ENCODE data around the gene IFT172. TPM values are rescaled to one million over a fixed set of nuclear protein-coding genes. Genes with fewer than 3 reads are reported as not detected.

Gene IFT172
- total and polyA plus RNA-seq, 2 of the 4 experiments (the other 2 are of a cell fraction): 18.8 to 25.5 TPM

GRCh38 chr2:27507293-27507692 lies 17.8 kb upstream of the IFT172 start:
- no peak overlapping the region for H2AK5ac ChIP-seq (ENCODE audit: low read depth, low read length)
- H4K8ac ChIP-seq (ENCODE audit: low read depth in 2 of 2, low read length in 2 of 2): no peak overlapping the region
- H2BK15ac ChIP-seq (ENCODE audit: low read depth, low read length): no peak overlapping the region
- H3K27me3 ChIP-seq (ENCODE audit: control insufficient read depth, insufficient read depth, low read length): peaks cover 7% of the 10 kb centered on the region; the same call in 1 of the 2 replicates
- no peak overlapping the region for H3K4me2 ChIP-seq (ENCODE audit: low read depth, low read length)
- in situ Hi-C loops (cut with MboI; ENCODE audit: low sequenced_read_pairs) (no loop called here), dilution Hi-C loops (cut with HindIII; ENCODE audit: low sequenced_read_pairs, unreplicated experiment) (no loop called here), intact Hi-C loops (cut with micrococcal nuclease) (no loop called here)
- no peak overlapping the region for H4K91ac ChIP-seq (ENCODE audit: insufficient read depth, low read depth, low read length)
- H3K9me1 ChIP-seq (ENCODE audit: insufficient read depth, low read length): peaks cover 3% of the 10 kb centered on the region
- no peak overlapping the region for H3K4ac ChIP-seq (ENCODE audit: low read depth, low read length)
- DNase-seq (no peak), ATAC-seq (ENCODE audit: low read depth) (no peak)
- no peak overlapping the region for H2BK5ac ChIP-seq (ENCODE audit: low read depth, low read length, poor library complexity, severe bottlenecking)
- CTCF ChIA-PET: no interaction called here
- H3K4me1 ChIP-seq (ENCODE audit: control insufficient read depth, insufficient read depth, low read length): peaks cover 6% of the 10 kb centered on the region
- no TSS peak for BruUV-seq (replicated peaks)
- H3K14ac ChIP-seq (replicated peaks; ENCODE audit: low read depth, low read length): no peak overlapping the region
- no peak overlapping the region for H4K5ac ChIP-seq (ENCODE audit: low read depth, low read length)
- H2AFZ ChIP-seq (replicated peaks; ENCODE audit: low read length, poor library complexity): no peak overlapping the region
- POLR2A ChIA-PET (ENCODE audit: unreplicated experiment): no interaction called here
- H3K4me3 ChIP-seq (ENCODE audit: insufficient read depth, low read depth, low read length): no peak overlapping the region
- H3K27ac ChIP-seq (ENCODE audit: insufficient read depth, low read length): no peak overlapping the region
- H3K36me3 ChIP-seq (ENCODE audit: control insufficient read depth, insufficient read depth, low read length): no peaks in the 10 kb centered on the region
- no peaks in the 10 kb centered on the region for H3K79me1 ChIP-seq (ENCODE audit: low read depth in 1 of 2, low read length in 2 of 2)
- 50% methylated on average over 1 of the region's 4 CpGs; no CpG with 5 or more reads in 1 of the 2 experiments for WGBS, 2 experiments (ENCODE audit: extremely low coverage in 2 of 2, insufficient read length in 1 of 2)
- no peak overlapping the region for H3K9ac ChIP-seq (ENCODE audit: low read depth, low read length)
- H2BK120ac ChIP-seq (ENCODE audit: low read depth, low read length): no peak overlapping the region
- H3K56ac ChIP-seq (ENCODE audit: extremely low read depth, insufficient read depth, low read length): no peak overlapping the region
- H3K23ac ChIP-seq (ENCODE audit: low read depth, low read length): no peak overlapping the region
- H3K18ac ChIP-seq (ENCODE audit: low read depth, low read length): no peak overlapping the region
- no peak for TF ChIP-seq MAZ (IDR thresholded peaks at IDR 0.05; ENCODE audit: borderline replicate concordance, low read depth, low read length)
- TF ChIP-seq RCOR1 (IDR thresholded peaks at IDR 0.05; ENCODE audit: insufficient replicate concordance, low read length): no peak
- no peak for TF ChIP-seq POLR2A (IDR thresholded peaks at IDR 0.05; ENCODE audit: low read depth, low read length)
- TF ChIP-seq CHD1 (IDR thresholded peaks at IDR 0.05; ENCODE audit: low read depth, low read length): no peak
- TF ChIP-seq NFE2L2 (IDR thresholded peaks at IDR 0.05; ENCODE audit: low read depth, low read length): no peak
- no peak for TF ChIP-seq RAD21 (IDR thresholded peaks at IDR 0.05; ENCODE audit: low read length)
- TF ChIP-seq BHLHE40 (IDR thresholded peaks at IDR 0.05; ENCODE audit: low read depth, low read length): no peak
- no peak for TF ChIP-seq CEBPB (IDR thresholded peaks at IDR 0.05; ENCODE audit: low read depth, low read length)
- TF ChIP-seq MAFK (IDR thresholded peaks at IDR 0.05; ENCODE audit: low read depth, low read length): no peak
- no peak for TF ChIP-seq SMC3 (IDR thresholded peaks at IDR 0.05; ENCODE audit: low read depth, low read length)
- TF ChIP-seq ELK1 (IDR thresholded peaks at IDR 0.05; ENCODE audit: borderline replicate concordance, low read depth, low read length): no peak
- no peak for TF ChIP-seq RFX5 (IDR thresholded peaks at IDR 0.05; ENCODE audit: low read depth, low read length)
- TF ChIP-seq FOS (IDR thresholded peaks at IDR 0.05; ENCODE audit: low read depth, low read length): no peak
- TF ChIP-seq MXI1 (IDR thresholded peaks at IDR 0.05; ENCODE audit: borderline replicate concordance, low read depth, low read length): no peak
- no peak overlapping the region for H2AK9ac ChIP-seq (replicated peaks; ENCODE audit: low read depth, low read length, poor library complexity)
- H3K9me3 ChIP-seq (ENCODE audit: control insufficient read depth, insufficient read depth, low read length): no peaks in the 10 kb centered on the region
- no peak overlapping the region for H2BK20ac ChIP-seq (ENCODE audit: low read depth, low read length)
- no peaks in the 10 kb centered on the region for H4K20me1 ChIP-seq (ENCODE audit: insufficient read depth, low read length)
